Panc1 (cell line): ENCODE data around the gene VMAC. TPM values are rescaled to one million over a fixed set of nuclear protein-coding genes. Genes with fewer than 3 reads are reported as not detected.

Experiments used
- ATAC-seq: fragments of 200-7000 bp; cut with Tn5 transposase; 2 replicates; pipeline ENCODE4 v1.9.1; 2020; ENCODE audit warnings: mild to moderate bottlenecking, moderate library complexity
- BruUV-seq: library from RNA; stranded (reverse); fragments of 400-500 nt; replicated peaks from 2 replicates; lab custom pipeline; 2021; lab: Mats Ljungman, UMichigan
- CTCF ChIA-PET: fragments of 300-600 bp; sonication (Branson Sonifier 250); formaldehyde crosslinking; loops from one replicate; lab custom pipeline; 2022; ENCODE audit warnings: antibody characterized with exemption; lab: Charles Lee
- POLR2A ChIA-PET: fragments of 300-600 bp; sonication (Branson Sonifier 250); formaldehyde crosslinking; loops from one replicate; lab custom pipeline; 2022; ENCODE audit warnings: antibody characterized with exemption; lab: Charles Lee
- DNase-seq: peaks from one replicate; pipeline ENCODE4 v3.0.0-alpha.2; 2010; ENCODE audit warnings: low read depth, low spot score
- H3K27ac ChIP-seq: 2 replicates; pipeline ENCODE4 v1.5.1; 2011; ENCODE audit warnings: mild to moderate bottlenecking, low read length, inconsistent platforms
- H3K27me3 ChIP-seq: fragments of 200-500 bp; sonication (Bioruptor generic); 2 replicates; pipeline ENCODE4 v1.6.0; 2014; ENCODE audit warnings: low read length, inconsistent platforms; ENCODE audit not compliant: control insufficient read depth, insufficient read depth
- H3K36me3 ChIP-seq: fragments of 200-500 bp; sonication (Bioruptor generic); 2 replicates; pipeline ENCODE4 v1.5.1; 2014; ENCODE audit warnings: inconsistent platforms, mild to moderate bottlenecking, low read length, moderate library complexity; ENCODE audit not compliant: control insufficient read depth, insufficient read depth
- H3K4me1 ChIP-seq: 2 replicates; pipeline ENCODE4 v1.5.1; 2011; ENCODE audit warnings: inconsistent platforms, mild to moderate bottlenecking, low read length, moderate library complexity; ENCODE audit not compliant: control insufficient read depth, insufficient read depth
- H3K4me3 ChIP-seq, 2 experiments: 2 replicates each; pipeline ENCODE4 v1.5.1; 2011 to 2012; ENCODE audit warnings: low read depth in 2 of 2, low read length in 2 of 2, mild to moderate bottlenecking in 2 of 2, inconsistent platforms in 1 of 2, moderate library complexity in 1 of 2
- H3K9me3 ChIP-seq: fragments of 200-500 bp; sonication (Bioruptor generic); 2 replicates; pipeline ENCODE4 v1.5.1; 2014; ENCODE audit warnings: low read depth, mild to moderate bottlenecking, inconsistent platforms, low read length, moderate library complexity; ENCODE audit not compliant: control insufficient read depth, insufficient read depth
- CTCF ChIP-seq: fragments of 450-650 bp; IDR thresholded peaks from 2 replicates; pipeline ENCODE4 v1.5.1; 2017; ENCODE audit warnings: mild to moderate bottlenecking
- POLR2AphosphoS5 ChIP-seq: IDR thresholded peaks from 2 replicates; pipeline ENCODE4 v1.6.1; 2012; ENCODE audit warnings: mild to moderate bottlenecking, low read depth, low read length, moderate library complexity
- REST ChIP-seq, 2 experiments: IDR thresholded peaks; 2 replicates each; pipeline ENCODE4 v1.6.1; 2011 to 2012; ENCODE audit warnings: low read depth in 2 of 2, control low read depth in 1 of 2, low read length in 1 of 2, mild to moderate bottlenecking in 1 of 2, moderate library complexity in 1 of 2; ENCODE audit not compliant: insufficient read depth in 1 of 2
- SIN3A ChIP-seq: IDR thresholded peaks from 2 replicates; pipeline ENCODE4 v1.6.1; 2012; ENCODE audit warnings: low read depth, mild to moderate bottlenecking, low read length, moderate library complexity, borderline replicate concordance; ENCODE audit not compliant: insufficient read depth
- TCF7L2 ChIP-seq: IDR thresholded peaks from 2 replicates; pipeline ENCODE4 v1.6.1; 2011; ENCODE audit warnings: mild to moderate bottlenecking, low read depth, low read length, inconsistent platforms
- in situ Hi-C: cut with HindIII; loops from 2 replicates; pipeline ENCODE4 v1.10.0; 2016; ENCODE audit warnings: low sequenced_read_pairs, low pct_unique_long_range_greater_than_20kb
- intact Hi-C: fragments of 100-400 bp; cut with micrococcal nuclease; formaldehyde crosslinking; loops from one replicate; pipeline ENCODE4 v1.10.0; 2022; ENCODE audit not compliant: unreplicated experiment
- total RNA-seq: library from RNA; stranded (reverse); gene quantifications from one replicate; pipeline ENCODE4 v1.2.1, GENCODE V29; 2021; ENCODE audit not compliant: unreplicated experiment

The VMAC gene
- total RNA-seq, 1 experiment from 2014 or later: 5.2 TPM

- ATAC-seq (no peak), DNase-seq (no peak)
- H3K4me1 ChIP-seq: no peaks in the 10 kb centered on the region
- in situ Hi-C loops: no loop called here
- ChIA-PET CTCF (no interaction called here), POLR2A (no interaction called here)
- BruUV-seq: no TSS peak
- TF ChIP-seq SIN3A (no peak), TCF7L2 (no peak), POLR2AphosphoS5 (no peak), REST (IDR thresholded peaks at IDR 0.05; ENCODE audit: insufficient read depth in 1 of 2, low read depth in 2 of 2, low read length in 1 of 2) (no peak), CTCF (no peak)
- no peaks in the 10 kb centered on the region for H3K36me3 ChIP-seq
- no peak overlapping the region for H3K27ac ChIP-seq
- H3K4me3 ChIP-seq: no peak overlapping the region
- H3K9me3 ChIP-seq: no peaks in the 10 kb centered on the region
- no peaks in the 10 kb centered on the region for H3K27me3 ChIP-seq
- intact Hi-C loops: no loop called here
Measured at GRCh38 chr19:5932146-5932545, 27.5 kb downstream of the VMAC start.

GRCh38 chr19:5932609-5933262 is 28.1 kb downstream of the VMAC start:
- H3K27me3 ChIP-seq: no peaks in the 10 kb centered on the region
- ChIA-PET CTCF (no interaction called here), POLR2A (no interaction called here)
- TF ChIP-seq CTCF: no peak
- in situ Hi-C loops: no loop called here
- H3K4me1 ChIP-seq: no peaks in the 10 kb centered on the region; the same call in 1 of the 2 replicates
- H3K36me3 ChIP-seq: no peaks in the 10 kb centered on the region; the same call in 1 of the 2 replicates
- H3K27ac ChIP-seq: no peak overlapping the region
- no peak overlapping the region for H3K4me3 ChIP-seq
- no peaks in the 10 kb centered on the region for H3K9me3 ChIP-seq
- no peak for DNase-seq
- ATAC-seq: no peak
- BruUV-seq: no TSS peak
- intact Hi-C loops: no loop called here
